NCI-H187 treated with DMSO at 0.1 percent for 48 hours (cell line): ENCODE results near the gene CDH4.

Source experiments
- DNase-seq: peaks from one replicate; lab custom pipeline; 2025; lab: John Stamatoyannopoulos, UW

The CDH4 gene

DNA sequence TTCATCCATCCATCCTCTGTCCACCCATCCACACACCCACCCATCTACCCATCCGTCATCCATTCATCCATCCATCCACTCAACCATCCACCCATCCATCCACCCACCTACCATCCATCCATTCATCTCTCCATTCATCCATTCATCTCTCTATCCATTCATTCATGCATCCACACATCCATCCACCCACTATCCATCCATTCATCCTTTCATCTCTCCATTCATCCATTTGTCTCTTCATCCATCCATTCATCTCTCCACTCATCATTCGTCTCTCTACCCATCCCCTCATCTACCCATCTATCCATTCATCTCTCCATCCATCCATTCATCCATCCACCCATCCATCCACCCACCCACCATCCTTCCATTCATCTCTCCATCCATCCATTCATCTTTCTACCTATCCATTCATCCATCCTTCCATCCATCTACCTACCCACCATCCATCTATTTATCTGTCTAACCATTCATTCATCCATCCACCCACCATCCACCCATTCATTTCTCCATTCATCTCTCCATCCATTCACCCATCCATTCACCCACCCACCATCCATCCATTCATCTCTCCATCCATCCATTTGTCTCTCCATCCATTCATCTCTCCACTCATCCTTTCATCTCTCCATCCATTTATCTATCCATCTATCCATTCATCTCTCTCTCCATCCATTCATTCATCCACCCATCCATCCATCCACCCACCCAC, 538.2 kb downstream of the CDH4 start:
- DNase-seq: no peak

DNA sequence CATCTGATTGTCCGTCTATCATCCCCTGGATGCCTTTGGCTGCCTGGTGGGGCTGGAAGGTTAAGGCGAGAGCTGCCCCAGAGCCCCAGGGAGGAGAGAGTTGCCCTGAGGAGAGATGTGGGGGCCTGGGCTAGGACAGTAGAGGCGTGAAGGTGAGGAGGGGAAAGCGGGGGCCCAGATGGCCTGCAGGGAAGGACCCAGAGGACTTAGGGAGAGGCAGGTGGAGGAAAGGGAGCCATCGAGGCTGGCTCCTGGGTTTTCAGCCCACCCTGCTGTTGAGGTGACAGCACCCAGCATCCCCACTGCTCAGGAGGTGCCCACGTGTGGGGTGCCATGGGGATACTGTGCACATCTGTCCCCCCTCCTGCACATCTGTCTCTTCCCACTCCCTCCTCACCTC, 539.9 kb downstream of the CDH4 start:
- DNase-seq: no peak

- no peak for DNase-seq
These were observed 543.9 kb downstream of the CDH4 start for GRCh38 chr20:61795669-61796630.

- no peak for DNase-seq
These were observed 544.7 kb downstream of the CDH4 start for GRCh38 chr20:61796738-61797137.

DNA sequence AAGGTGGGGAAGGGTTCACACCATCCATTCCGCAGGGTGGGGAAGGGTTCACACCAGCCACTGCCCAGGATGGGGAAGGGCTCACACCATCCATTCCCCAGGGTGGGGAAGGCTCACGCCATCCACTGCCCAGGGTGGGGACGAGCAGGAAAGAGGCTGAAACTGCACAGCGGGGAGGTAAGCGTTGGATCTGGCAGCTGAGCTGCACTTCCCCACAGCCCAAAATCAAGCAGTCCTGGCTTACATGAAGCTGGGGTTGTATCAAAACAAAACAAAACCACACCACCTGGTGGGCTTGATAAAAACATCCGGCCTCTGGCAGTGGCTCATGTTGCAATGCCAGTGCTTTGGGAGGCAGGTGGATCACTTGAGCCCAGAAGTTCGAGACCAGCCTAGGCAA, 545.1 kb downstream of the CDH4 start:
- no peak for DNase-seq

- no peak for DNase-seq
These were observed 545.9 kb downstream of the CDH4 start for GRCh38 chr20:61797971-61798411.

DNA sequence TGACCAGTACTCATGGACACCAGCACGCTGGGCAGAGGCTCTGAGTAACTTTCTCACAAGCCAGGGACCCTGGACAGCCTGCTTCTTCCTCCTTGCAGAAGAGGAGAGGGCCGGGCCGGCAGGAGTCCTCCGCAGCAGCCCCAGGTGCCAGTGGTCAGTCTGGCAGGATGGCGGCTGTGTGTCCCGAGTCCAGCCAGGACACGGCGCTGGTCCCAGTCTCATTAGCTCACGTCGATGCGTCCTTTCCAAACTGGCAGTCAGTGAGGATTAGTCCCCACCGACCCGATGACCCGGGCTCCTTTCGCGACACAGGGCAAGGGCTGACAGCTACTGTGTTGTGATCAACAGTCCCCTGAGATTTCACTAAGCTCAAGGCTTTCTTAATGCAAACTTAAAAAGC, 546.6 kb downstream of the CDH4 start:
- DNase-seq: no peak

- DNase-seq: no peak
These were observed 547.4 kb downstream of the CDH4 start for GRCh38 chr20:61799394-61799923.

- no peak for DNase-seq
These were observed 547.9 kb downstream of the CDH4 start for GRCh38 chr20:61799928-61800327.

- no peak for DNase-seq
These were observed 548.5 kb downstream of the CDH4 start for GRCh38 chr20:61800359-61801064.

DNA sequence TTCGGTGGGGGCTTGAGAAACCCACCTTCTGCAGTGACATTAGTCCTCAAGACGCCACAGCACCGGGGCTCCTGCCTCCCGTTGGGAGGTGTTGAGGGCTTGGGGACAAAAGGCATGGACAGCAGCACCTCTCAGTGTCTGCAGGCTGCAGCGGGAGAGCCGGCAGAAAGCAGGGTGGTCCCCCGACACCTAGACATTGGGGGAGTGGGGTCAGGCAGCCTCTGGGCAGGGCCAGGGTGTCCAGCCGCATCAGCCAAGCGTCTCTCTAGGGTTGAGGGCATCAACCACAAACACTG, 549.0 kb downstream of the CDH4 start:
- no peak for DNase-seq

DNA sequence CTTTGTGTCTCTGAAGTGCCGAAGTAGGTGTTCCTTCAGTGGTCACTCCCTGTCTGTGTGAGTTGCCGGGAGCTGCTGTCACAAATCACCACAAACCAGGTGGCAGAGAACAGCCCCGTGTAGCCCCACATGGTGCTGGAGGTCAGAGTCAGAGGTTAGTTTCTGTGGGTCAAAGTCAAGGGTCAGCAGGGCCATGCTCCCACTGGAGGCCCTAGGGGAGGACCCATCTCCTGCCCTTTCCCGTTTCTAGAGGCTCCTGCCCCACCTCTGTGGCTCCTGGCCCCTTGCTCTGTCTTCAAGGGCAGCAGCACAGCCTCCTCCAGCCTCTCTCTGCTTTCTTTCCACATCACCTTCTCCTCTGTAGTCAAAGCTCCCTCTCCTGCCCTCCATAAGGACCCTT, 549.4 kb downstream of the CDH4 start:
- no peak for DNase-seq

DNA sequence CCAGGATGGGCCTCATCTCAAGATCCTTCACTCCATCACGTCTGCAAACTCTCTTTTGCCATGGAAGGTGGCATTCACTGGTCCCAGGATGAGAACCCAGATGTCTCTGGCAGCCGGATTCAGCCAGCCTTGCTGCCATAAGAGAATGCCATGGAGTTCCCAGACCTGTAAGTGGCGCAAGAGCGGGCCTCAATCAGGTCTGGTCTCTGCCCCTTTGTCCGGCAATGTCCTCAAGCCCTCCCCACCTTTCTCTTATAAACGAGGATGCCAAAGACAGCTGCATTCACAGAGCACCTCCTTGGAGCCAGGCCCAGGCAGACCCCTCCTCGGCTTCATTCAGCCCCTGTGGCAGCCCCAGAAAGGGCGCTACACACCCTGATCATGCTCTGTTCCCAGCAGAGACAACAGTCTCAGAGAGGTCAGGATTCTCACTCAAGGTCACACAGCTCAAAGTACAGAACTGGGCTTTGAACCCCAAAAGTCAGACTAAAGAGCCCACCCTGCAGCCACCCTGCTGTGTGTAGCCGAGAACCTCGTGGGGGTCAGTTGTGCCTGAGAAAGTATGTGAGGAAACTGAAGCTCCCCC, 549.9 kb downstream of the CDH4 start:
- DNase-seq: no peak

- DNase-seq: no peak
These were observed 550.8 kb downstream of the CDH4 start for GRCh38 chr20:61802721-61803311.

DNA sequence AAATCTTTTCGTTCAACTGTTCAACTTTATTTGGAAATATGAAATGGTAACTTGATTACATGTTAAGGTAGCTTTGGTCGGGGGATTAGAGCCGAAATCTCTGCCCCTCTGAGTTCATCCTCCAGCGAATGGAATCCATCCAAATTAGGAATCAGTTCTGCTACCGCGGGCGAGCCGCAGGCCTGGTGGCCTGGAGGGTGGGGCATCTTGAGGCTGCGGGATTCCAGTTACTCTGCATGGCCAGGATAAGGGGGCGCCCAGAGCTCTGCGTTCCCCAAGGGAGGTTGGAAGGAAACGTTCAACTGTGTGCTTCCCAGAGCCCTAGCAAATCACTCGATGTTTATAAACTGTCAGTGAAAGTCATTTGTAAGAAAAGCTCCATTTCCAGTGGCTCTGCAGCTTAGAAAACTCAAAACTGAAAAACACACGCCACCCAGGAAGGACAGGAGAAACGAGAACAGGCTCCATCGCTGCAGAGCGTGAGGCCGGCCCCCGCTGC, 551.4 kb downstream of the CDH4 start:
- no peak for DNase-seq

- DNase-seq: no peak
These were observed 552.1 kb downstream of the CDH4 start for GRCh38 chr20:61803915-61804751.

GRCh38 chr20:61804752-61805295, 552.8 kb downstream of the CDH4 start:
- no peak for DNase-seq

- no peak for DNase-seq
These were observed 553.3 kb downstream of the CDH4 start for GRCh38 chr20:61805365-61805764.

DNA sequence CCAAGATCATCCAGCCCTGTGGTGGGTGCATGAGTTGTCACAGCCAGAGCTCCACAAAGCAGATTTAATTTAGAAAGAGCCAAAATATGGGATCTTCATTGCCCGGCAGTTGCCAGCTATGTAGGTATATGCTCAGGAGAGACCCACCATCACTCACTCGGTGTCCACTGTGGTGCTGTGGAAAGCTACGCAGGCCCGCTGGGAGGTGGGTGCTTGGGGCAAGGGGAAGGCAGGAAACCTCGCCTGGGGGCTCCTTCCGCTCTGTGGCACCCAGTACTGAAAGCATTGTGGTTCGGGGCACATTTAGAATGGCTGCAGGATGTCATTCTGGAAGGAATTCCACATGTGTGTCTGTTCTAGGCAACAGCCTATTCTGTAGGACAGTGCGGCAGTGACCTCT, 553.7 kb downstream of the CDH4 start:
- DNase-seq: no peak

GRCh38 chr20:61806314-61806713, 554.3 kb downstream of the CDH4 start:
- no peak for DNase-seq
